Type B pancreatic cell (in vitro differentiated cells): ENCODE data around the gene CLIC4. TPM values are rescaled to one million over a fixed set of nuclear protein-coding genes. Genes with fewer than 3 reads are reported as not detected.
"Not testable (repeated sequence)": the region's sequence is repeated elsewhere in the genome, so short reads cannot be mapped to it uniquely, and the experiment has no call there.

Experiments
- DNase-seq: peaks from one replicate; pipeline ENCODE4 v3.0.0; 2021; ENCODE audit warnings: mixed read lengths; ENCODE audit not compliant: unreplicated experiment; ENCODE audit errors: extremely low spot score
- H3K27ac Mint-ChIP-seq: 2 replicates; pipeline ENCODE4 v1.8.0; 2021; ENCODE audit warnings: mild to moderate bottlenecking, mixed read lengths
- H3K27me3 Mint-ChIP-seq: 2 replicates; pipeline ENCODE4 v1.8.0; 2021; ENCODE audit warnings: mixed read lengths
- H3K36me3 Mint-ChIP-seq: 2 replicates; pipeline ENCODE4 v1.8.0; 2021; ENCODE audit warnings: mixed read lengths
- H3K4me1 Mint-ChIP-seq: one replicate; pipeline ENCODE4 v1.8.0; 2021; ENCODE audit warnings: mixed read lengths; ENCODE audit not compliant: unreplicated experiment
- H3K4me3 Mint-ChIP-seq: 2 replicates; pipeline ENCODE4 v1.8.0; 2021; ENCODE audit warnings: mild to moderate bottlenecking, mixed read lengths
- H3K9me3 Mint-ChIP-seq: 2 replicates; pipeline ENCODE4 v1.8.0; 2021; ENCODE audit warnings: mixed read lengths
- total RNA-seq: library from RNA; stranded (reverse); gene quantifications from 2 replicates; pipeline ENCODE4 v1.2.1, GENCODE V29; 2021; ENCODE audit warnings: low replicate concordance
- TF ChIP-seq, protein P1 (sequence below): fragments of 200-600 bp; sonication (generic); conservative IDR thresholded peaks from 2 replicates; pipeline ENCODE4 v1.5.0; 2021; ENCODE audit warnings: antibody characterized with exemption, mild to moderate bottlenecking

The CLIC4 gene
- total RNA-seq, 1 donor from 2014 or later, result 109 TPM

DNA sequence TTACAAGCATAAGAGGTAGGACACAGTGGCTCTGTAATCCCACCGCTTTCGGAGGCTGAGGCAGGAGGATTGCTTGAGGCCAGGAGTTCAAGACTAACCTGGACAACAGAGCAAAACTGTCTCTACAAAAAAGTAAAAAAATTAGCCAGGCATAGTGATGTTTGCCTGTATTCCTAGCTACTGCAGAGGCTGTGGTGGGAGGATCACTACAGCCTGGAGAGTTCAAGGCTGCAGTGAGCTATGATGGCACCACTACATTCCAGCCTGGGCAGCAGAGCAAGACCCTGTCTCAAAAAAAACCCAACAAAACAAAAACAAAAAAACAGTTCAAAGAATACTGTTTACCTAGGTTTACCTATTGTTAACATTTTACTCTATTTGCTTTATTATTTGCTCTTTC is 37.4 kb downstream of the CLIC4 start:
- TF ChIP-seq, protein P1, sequence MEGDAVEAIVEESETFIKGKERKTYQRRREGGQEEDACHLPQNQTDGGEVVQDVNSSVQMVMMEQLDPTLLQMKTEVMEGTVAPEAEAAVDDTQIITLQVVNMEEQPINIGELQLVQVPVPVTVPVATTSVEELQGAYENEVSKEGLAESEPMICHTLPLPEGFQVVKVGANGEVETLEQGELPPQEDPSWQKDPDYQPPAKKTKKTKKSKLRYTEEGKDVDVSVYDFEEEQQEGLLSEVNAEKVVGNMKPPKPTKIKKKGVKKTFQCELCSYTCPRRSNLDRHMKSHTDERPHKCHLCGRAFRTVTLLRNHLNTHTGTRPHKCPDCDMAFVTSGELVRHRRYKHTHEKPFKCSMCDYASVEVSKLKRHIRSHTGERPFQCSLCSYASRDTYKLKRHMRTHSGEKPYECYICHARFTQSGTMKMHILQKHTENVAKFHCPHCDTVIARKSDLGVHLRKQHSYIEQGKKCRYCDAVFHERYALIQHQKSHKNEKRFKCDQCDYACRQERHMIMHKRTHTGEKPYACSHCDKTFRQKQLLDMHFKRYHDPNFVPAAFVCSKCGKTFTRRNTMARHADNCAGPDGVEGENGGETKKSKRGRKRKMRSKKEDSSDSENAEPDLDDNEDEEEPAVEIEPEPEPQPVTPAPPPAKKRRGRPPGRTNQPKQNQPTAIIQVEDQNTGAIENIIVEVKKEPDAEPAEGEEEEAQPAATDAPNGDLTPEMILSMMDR, result no peak
- no peak for DNase-seq
- Mint-ChIP-seq H3K9me3 (no peaks in the 10 kb centered on the region), H3K4me1 (peaks cover 26% of the 10 kb centered on the region), H3K4me3 (no peak overlapping the region), H3K36me3 (peaks cover 17% of the 10 kb centered on the region), H3K27me3 (no peaks in the 10 kb centered on the region), H3K27ac (no peak overlapping the region)

DNA sequence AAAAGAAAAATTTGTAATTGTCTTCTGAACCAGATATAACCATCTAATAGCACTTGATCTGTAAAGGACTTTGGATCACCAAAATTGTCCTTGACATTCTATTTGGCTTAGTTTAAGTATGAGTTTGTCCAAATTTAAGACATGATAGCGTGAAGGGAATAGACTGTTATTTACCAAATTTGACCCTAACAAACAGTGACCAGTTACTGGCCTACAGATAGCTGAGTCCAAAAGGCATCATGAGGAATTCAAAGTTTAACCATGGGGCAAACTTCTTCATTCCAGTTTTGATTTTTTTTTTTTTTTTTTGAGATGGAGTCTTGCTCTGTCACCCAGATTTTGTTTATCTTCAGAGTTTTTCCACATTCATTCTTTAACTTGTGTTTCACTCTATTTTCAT is 38.5 kb downstream of the CLIC4 start:
- Mint-ChIP-seq H3K4me1 (peaks cover 26% of the 10 kb centered on the region), H3K27ac (no peak overlapping the region), H3K36me3 (peaks cover 16% of the 10 kb centered on the region), H3K4me3 (no peak overlapping the region), H3K9me3 (no peaks in the 10 kb centered on the region), H3K27me3 (no peaks in the 10 kb centered on the region)
- TF ChIP-seq, protein P1, result no peak
- DNase-seq, result no peak

DNA sequence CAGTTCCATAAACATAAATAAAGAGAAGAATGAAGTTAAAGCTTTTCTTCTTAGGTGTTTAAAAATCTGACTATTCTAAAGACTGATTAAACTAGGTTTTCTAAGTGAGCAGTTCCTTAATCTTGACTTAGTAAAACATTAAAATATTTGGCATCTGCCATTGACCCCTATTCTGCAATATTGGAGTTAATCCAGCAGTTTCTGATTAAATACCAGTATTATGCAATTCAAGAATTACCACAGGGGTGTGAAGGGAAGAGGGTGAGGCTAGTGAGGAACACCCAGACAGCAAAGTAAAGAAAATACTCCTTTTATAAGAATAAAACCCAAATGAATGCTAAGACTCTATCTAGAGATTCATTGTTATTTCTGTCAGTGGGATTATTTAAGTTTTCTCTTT is 40.9 kb downstream of the CLIC4 start:
- H3K36me3 Mint-ChIP-seq, result peaks cover 10% of the 10 kb centered on the region
- H3K4me1 Mint-ChIP-seq, result peaks cover 15% of the 10 kb centered on the region
- TF ChIP-seq, protein P1, result no peak
- no peaks in the 10 kb centered on the region for H3K27me3 Mint-ChIP-seq
- no peak overlapping the region for H3K27ac Mint-ChIP-seq
- DNase-seq, result no peak
- H3K9me3 Mint-ChIP-seq, result no peaks in the 10 kb centered on the region
- H3K4me3 Mint-ChIP-seq, result no peak overlapping the region

DNA sequence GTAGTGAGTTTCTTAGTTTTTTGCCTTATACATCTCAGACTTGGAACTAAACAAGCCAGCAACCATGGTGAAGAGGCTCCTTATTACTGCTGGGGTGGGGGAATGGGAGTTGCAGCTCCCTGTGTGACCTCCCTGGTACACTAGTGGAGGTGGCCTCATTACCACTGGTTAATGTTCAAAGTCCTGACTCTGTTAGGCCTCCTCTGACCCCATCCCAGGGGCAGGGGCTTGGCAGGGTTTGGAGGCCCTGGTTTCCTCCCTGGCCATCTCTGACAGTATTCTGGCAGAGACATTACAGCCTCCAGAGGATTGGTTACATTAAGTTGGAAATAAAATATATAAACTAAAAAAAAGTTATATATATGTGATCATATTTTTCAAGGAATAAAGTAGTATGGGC is 45.2 kb downstream of the CLIC4 start:
- DNase-seq, result no peak
- no peaks in the 10 kb centered on the region for H3K27me3 Mint-ChIP-seq
- H3K36me3 Mint-ChIP-seq, result peaks cover 9% of the 10 kb centered on the region
- H3K9me3 Mint-ChIP-seq, result no peaks in the 10 kb centered on the region
- no peak overlapping the region for H3K4me3 Mint-ChIP-seq
- H3K4me1 Mint-ChIP-seq, result peaks cover 18% of the 10 kb centered on the region
- no peak overlapping the region for H3K27ac Mint-ChIP-seq
- TF ChIP-seq, protein P1, result no peak

DNA sequence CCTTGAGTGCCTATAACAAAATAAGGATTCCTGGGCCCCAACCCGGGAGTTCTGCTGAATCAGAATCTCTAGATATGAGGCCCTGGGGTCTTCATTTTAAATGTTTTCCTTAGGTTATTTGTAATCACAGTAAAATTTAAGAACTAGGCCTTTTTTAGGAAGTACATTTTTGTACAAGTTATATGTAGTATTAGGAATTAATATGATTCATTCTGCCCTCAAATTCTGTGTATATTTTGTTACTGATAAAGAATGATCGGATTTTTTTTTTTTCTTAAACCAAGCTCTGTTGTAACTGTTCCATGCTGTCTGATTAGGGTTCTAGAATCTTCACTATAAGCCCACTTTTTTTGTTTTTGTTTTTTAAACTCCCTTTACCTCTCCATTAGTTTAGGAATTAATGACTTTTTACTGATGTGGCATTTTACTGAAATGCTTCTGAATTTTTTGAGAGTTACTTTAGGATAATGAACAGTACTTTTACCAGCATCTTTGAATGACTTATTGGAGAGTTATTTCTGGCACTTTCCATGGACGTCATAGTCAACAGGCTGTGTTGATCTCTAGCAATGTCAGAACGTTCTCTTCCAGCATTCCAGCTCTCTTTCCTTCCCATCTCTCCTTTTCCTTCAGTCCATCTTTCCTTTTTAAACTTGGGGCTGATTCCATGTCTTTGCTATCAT is 48.3 kb downstream of the CLIC4 start:
- Mint-ChIP-seq H3K9me3 (peaks cover 11% of the 10 kb centered on the region), H3K4me3 (no peak overlapping the region), H3K36me3 (peaks cover 15% of the 10 kb centered on the region), H3K27ac (no peak overlapping the region), H3K4me1 (peaks cover 13% of the 10 kb centered on the region), H3K27me3 (no peaks in the 10 kb centered on the region)
- no peak for DNase-seq
- TF ChIP-seq, protein P1, result no peak

DNA sequence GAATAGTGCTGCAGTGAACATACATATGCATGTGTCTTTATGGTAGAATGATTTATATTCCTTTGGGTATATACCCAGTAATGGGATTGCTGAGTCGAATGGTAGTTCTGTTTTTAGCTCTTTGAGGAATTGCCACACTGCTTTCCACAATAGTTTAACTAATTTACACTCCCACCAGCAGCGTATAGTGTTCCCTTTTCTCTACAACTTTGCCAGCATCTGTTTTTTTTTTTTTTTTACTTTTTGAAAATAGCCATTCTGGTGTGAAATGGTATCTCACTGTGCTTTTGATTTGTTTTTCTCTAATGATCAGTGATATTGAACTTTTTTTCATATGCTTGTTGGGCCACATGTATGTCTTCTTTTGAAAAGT is 48.9 kb downstream of the CLIC4 start:
- Mint-ChIP-seq H3K36me3 (peaks cover 16% of the 10 kb centered on the region), H3K4me1 (peaks cover 13% of the 10 kb centered on the region), H3K9me3 (peaks cover 11% of the 10 kb centered on the region)
- H3K27me3 Mint-ChIP-seq, H3K27ac Mint-ChIP-seq, DNase-seq, H3K4me3 Mint-ChIP-seq: not testable (repeated sequence)
